Measurements from ENCODE around the gene LRRN3. TPM values are rescaled to one million over a fixed set of nuclear protein-coding genes. Genes with fewer than 3 reads are reported as not detected.

Gene LRRN3
- total and polyA plus RNA-seq, 2 experiments from 2014 or later = 0.40 TPM; not detected in 1

- Histone ChIP-seq H4K20me1 (replicated peaks; ENCODE audit: insufficient read depth) (no peaks in the 10 kb centered on the region), H3K9me2 (ENCODE audit: insufficient read depth) (no peaks in the 10 kb centered on the region), H3K27me3 (ENCODE audit: insufficient read depth) (no peaks in the 10 kb centered on the region), H3K4me1 (ENCODE audit: insufficient read depth) (peaks cover 21% of the 10 kb centered on the region), H3K36me3 (ENCODE audit: insufficient read depth) (no peaks in the 10 kb centered on the region), H2AFZ (no peak overlapping the region), H3K79me2 (replicated peaks; ENCODE audit: insufficient read depth) (no peaks in the 10 kb centered on the region), H3K4me3 (no peak overlapping the region), H3F3A (replicated peaks; ENCODE audit: low read depth) (no peaks in the 10 kb centered on the region), H3K27ac (ENCODE audit: low read depth) (no peak overlapping the region), H3K4me2 (no peak overlapping the region)
- DNase-seq (ENCODE audit: low spot score) = no peak
- no peaks in the 10 kb centered on the region for H3K36me3 Mint-ChIP-seq (ENCODE audit: low read depth)
- TF ChIP-seq ETS1 (IDR thresholded peaks at IDR 0.05) (no peak), CTCF (conservative IDR thresholded peaks at IDR 0.05; ENCODE audit: low read depth in 2 of 2) (no peak)
- peak overlapping the region; percentile 26; the same call in 1 of the 2 replicates for H3K27ac Mint-ChIP-seq
- H3K27me3 Mint-ChIP-seq (ENCODE audit: insufficient read depth, low read depth, poor library complexity) = no peaks in the 10 kb centered on the region
- peak; percentile 48 for ATAC-seq
- no peak overlapping the region for H3K4me3 Mint-ChIP-seq
- peaks cover 22% of the 10 kb centered on the region for H3K4me1 Mint-ChIP-seq
- 0 out of 3 replicates have a peak, but pooled peaks cover 4% of the 10 kb centered on the region for H3K9me3 Mint-ChIP-seq
Observed at GRCh38 chr7:111082351-111082750, 8.6 kb upstream of the LRRN3 start.

GRCh38 chr7:111083413-111083812 is 7.5 kb upstream of the LRRN3 start:
- Mint-ChIP-seq H3K27me3 (ENCODE audit: insufficient read depth, low read depth, poor library complexity) (peaks cover 1% of the 10 kb centered on the region), H3K4me1 (peaks cover 18% of the 10 kb centered on the region), H3K9me3 (0 out of 3 replicates have a peak, but pooled peaks cover 4% of the 10 kb centered on the region), H3K4me3 (no peak overlapping the region), H3K36me3 (ENCODE audit: low read depth) (no peaks in the 10 kb centered on the region), H3K27ac (no peak overlapping the region)
- Histone ChIP-seq H3K36me3 (ENCODE audit: insufficient read depth) (no peaks in the 10 kb centered on the region), H4K20me1 (replicated peaks; ENCODE audit: insufficient read depth) (no peaks in the 10 kb centered on the region), H3K27me3 (ENCODE audit: insufficient read depth) (no peaks in the 10 kb centered on the region), H3K4me1 (ENCODE audit: insufficient read depth) (peaks cover 16% of the 10 kb centered on the region; the same call in 1 of the 2 replicates), H3F3A (replicated peaks; ENCODE audit: low read depth) (no peaks in the 10 kb centered on the region), H2AFZ (no peak overlapping the region), H3K4me3 (no peak overlapping the region), H3K27ac (ENCODE audit: low read depth) (no peak overlapping the region), H3K4me2 (no peak overlapping the region), H3K79me2 (replicated peaks; ENCODE audit: insufficient read depth) (no peaks in the 10 kb centered on the region), H3K9me2 (ENCODE audit: insufficient read depth) (no peaks in the 10 kb centered on the region)
- DNase-seq (ENCODE audit: low spot score) = no peak
- no peak for ATAC-seq
- TF ChIP-seq CREB1 (CRISPR knock-in tag; IDR thresholded peaks at IDR 0.05; ENCODE audit: low read depth) (no peak), ZNF331 (CRISPR knock-in tag; IDR thresholded peaks at IDR 0.05; ENCODE audit: low read depth) (no peak), EZH2 (IDR thresholded peaks at IDR 0.05; ENCODE audit: low read depth, unreplicated experiment) (no peak), EZH2phosphoT487 (IDR thresholded peaks at IDR 0.05; ENCODE audit: unreplicated experiment) (no peak), REST (IDR thresholded peaks at IDR 0.05; ENCODE audit: unreplicated experiment) (no peak), JUNB (IDR thresholded peaks at IDR 0.05; ENCODE audit: unreplicated experiment) (no peak), ZNF114 (CRISPR knock-in tag; IDR thresholded peaks at IDR 0.05) (no peak)

Measured in GM23338 (cell line).